ENCODE results near the gene MPP3. TPM values are rescaled to one million over a fixed set of nuclear protein-coding genes. Genes with fewer than 3 reads are reported as not detected.

The MPP3 gene
- total RNA-seq, 1 donor from 2014 or later, result 6.1 TPM

DNA sequence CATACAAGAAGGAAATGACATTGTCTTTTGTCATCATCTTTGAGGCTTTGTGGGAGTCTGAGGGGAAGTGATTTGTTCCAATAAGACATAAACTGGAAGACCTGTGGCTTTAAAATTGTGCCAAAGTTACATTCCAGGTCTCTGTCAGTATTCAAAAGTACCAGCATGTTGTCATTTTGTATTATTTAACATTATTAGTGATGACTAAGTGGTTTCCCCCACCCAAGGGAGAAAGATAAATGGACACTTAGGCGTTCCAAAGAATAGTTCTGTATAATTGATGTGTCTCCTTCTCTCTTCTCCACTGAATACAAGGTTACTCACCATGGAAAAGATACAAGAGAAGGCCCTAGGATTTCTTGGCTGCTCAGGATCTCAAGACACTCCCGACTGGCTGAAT is 48.9 kb downstream of the MPP3 start:
- Mint-ChIP-seq H3K27me3 (ENCODE audit: insufficient read depth, low read depth) (peaks cover 5% of the 10 kb centered on the region), H3K9me3 (no peaks in the 10 kb centered on the region), H3K4me1 (peaks cover 3% of the 10 kb centered on the region), H3K27ac (no peak overlapping the region), H3K4me3 (no peak overlapping the region), H3K36me3 (no peaks in the 10 kb centered on the region)
- H3K36me3 ChIP-seq, result no peaks in the 10 kb centered on the region
- DNase-seq (ENCODE audit: low spot score), result no peak
- H2AFZ ChIP-seq (replicated peaks), result no peak overlapping the region
- H3K27me3 ChIP-seq, result peaks cover 35% of the 10 kb centered on the region
- no peak overlapping the region for H3K4me2 ChIP-seq
- H3K79me2 ChIP-seq (ENCODE audit: low read depth), result no peaks in the 10 kb centered on the region
- no peak overlapping the region for H3K4me3 ChIP-seq
- no peaks in the 10 kb centered on the region for H4K20me1 ChIP-seq (ENCODE audit: low read depth)
- H3K4me1 ChIP-seq, result peaks cover 5% of the 10 kb centered on the region
- no peaks in the 10 kb centered on the region for H3K9me3 ChIP-seq (ENCODE audit: low read depth)
- no peak overlapping the region for H3K27ac ChIP-seq
- no peak for TF ChIP-seq EZH2phosphoT487 (IDR thresholded peaks at IDR 0.05)
- no peak for TF ChIP-seq EZH2 (IDR thresholded peaks at IDR 0.05)
- TF ChIP-seq, protein P1, sequence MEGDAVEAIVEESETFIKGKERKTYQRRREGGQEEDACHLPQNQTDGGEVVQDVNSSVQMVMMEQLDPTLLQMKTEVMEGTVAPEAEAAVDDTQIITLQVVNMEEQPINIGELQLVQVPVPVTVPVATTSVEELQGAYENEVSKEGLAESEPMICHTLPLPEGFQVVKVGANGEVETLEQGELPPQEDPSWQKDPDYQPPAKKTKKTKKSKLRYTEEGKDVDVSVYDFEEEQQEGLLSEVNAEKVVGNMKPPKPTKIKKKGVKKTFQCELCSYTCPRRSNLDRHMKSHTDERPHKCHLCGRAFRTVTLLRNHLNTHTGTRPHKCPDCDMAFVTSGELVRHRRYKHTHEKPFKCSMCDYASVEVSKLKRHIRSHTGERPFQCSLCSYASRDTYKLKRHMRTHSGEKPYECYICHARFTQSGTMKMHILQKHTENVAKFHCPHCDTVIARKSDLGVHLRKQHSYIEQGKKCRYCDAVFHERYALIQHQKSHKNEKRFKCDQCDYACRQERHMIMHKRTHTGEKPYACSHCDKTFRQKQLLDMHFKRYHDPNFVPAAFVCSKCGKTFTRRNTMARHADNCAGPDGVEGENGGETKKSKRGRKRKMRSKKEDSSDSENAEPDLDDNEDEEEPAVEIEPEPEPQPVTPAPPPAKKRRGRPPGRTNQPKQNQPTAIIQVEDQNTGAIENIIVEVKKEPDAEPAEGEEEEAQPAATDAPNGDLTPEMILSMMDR (IDR thresholded peaks at IDR 0.05), result no peak
- peaks cover 7% of the 10 kb centered on the region for H3F3A ChIP-seq (ENCODE audit: low read depth)
- no peak overlapping the region for H3K9ac ChIP-seq

GRCh38 chr17:43782913-43783680 is 49.8 kb downstream of the MPP3 start:
- H3K79me2 ChIP-seq (ENCODE audit: low read depth), result no peaks in the 10 kb centered on the region
- TF ChIP-seq EZH2 (IDR thresholded peaks at IDR 0.05) (no peak), EZH2phosphoT487 (IDR thresholded peaks at IDR 0.05) (no peak)
- TF ChIP-seq, protein P1 (IDR thresholded peaks at IDR 0.05), result no peak
- H3K27me3 ChIP-seq, result peaks cover 37% of the 10 kb centered on the region
- peaks cover 3% of the 10 kb centered on the region for H3K4me1 Mint-ChIP-seq
- no peak overlapping the region for H3K9ac ChIP-seq
- H4K20me1 ChIP-seq (ENCODE audit: low read depth), result no peaks in the 10 kb centered on the region
- no peaks in the 10 kb centered on the region for H3K9me3 ChIP-seq (ENCODE audit: low read depth)
- no peak overlapping the region for H3K27ac ChIP-seq
- no peaks in the 10 kb centered on the region for H3K9me3 Mint-ChIP-seq
- no peak overlapping the region for H3K4me3 ChIP-seq
- peaks cover 7% of the 10 kb centered on the region for H3F3A ChIP-seq (ENCODE audit: low read depth)
- H3K36me3 Mint-ChIP-seq, result no peaks in the 10 kb centered on the region
- H2AFZ ChIP-seq (replicated peaks), result no peak overlapping the region
- H3K27ac Mint-ChIP-seq, result no peak overlapping the region
- H3K36me3 ChIP-seq, result no peaks in the 10 kb centered on the region
- H3K4me2 ChIP-seq, result no peak overlapping the region
- DNase-seq (ENCODE audit: low spot score), result no peak
- H3K4me1 ChIP-seq, result peaks cover 5% of the 10 kb centered on the region
- no peak overlapping the region for H3K4me3 Mint-ChIP-seq
- H3K27me3 Mint-ChIP-seq (ENCODE audit: insufficient read depth, low read depth), result peaks cover 5% of the 10 kb centered on the region

GRCh38 chr17:43780135-43780534 is 52.8 kb downstream of the MPP3 start, which contains the start of gene CFAP97D1:
CFAP97D1 (plus strand) TSS chr17:43780435; CDS start chr17:43780463, 28 bp downstream.
- DNase-seq (ENCODE audit: low spot score), result no peak
- peaks cover 5% of the 10 kb centered on the region for H3K4me1 ChIP-seq
- TF ChIP-seq EZH2 (IDR thresholded peaks at IDR 0.05) (no peak), EZH2phosphoT487 (IDR thresholded peaks at IDR 0.05) (no peak)
- TF ChIP-seq, protein P1 (IDR thresholded peaks at IDR 0.05), result no peak
- H3K27me3 ChIP-seq, result peaks cover 37% of the 10 kb centered on the region
- H3K4me2 ChIP-seq, result peak within 1 kb of the TSS; percentile 83
- H3F3A ChIP-seq (ENCODE audit: low read depth), result peaks cover 7% of the 10 kb centered on the region
- peak within 1 kb of the TSS; percentile 69 for H3K4me3 ChIP-seq
- Mint-ChIP-seq H3K36me3 (peaks cover under 1% of the 10 kb centered on the region), H3K9me3 (no peaks in the 10 kb centered on the region), H3K27ac (no peak within 1 kb of the TSS), H3K4me3 (peak within 1 kb of the TSS; percentile 83), H3K4me1 (peaks cover 9% of the 10 kb centered on the region), H3K27me3 (ENCODE audit: insufficient read depth, low read depth) (peaks cover 6% of the 10 kb centered on the region)
- peak within 1 kb of the TSS; percentile 76 for H2AFZ ChIP-seq (replicated peaks)
- peaks cover 4% of the 10 kb centered on the region for H3K79me2 ChIP-seq (ENCODE audit: low read depth)
- no peaks in the 10 kb centered on the region for H3K36me3 ChIP-seq
- H4K20me1 ChIP-seq (ENCODE audit: low read depth), result peaks cover 3% of the 10 kb centered on the region
- H3K9me3 ChIP-seq (ENCODE audit: low read depth), result no peaks in the 10 kb centered on the region
- H3K9ac ChIP-seq, result no peak within 1 kb of the TSS
- no peak within 1 kb of the TSS for H3K27ac ChIP-seq

Measured in neural progenitor cell (in vitro differentiated cells).